Measurements from ENCODE around the gene IGF2R. TPM values are rescaled to one million over a fixed set of nuclear protein-coding genes. Genes with fewer than 3 reads are reported as not detected.

Gene IGF2R
- total and polyA plus RNA-seq, 2 of the 13 experiments (the other 11 are each of a cell fraction or from before 2014, with no cell fraction given): 38.3 to 70.0 TPM

DNA sequence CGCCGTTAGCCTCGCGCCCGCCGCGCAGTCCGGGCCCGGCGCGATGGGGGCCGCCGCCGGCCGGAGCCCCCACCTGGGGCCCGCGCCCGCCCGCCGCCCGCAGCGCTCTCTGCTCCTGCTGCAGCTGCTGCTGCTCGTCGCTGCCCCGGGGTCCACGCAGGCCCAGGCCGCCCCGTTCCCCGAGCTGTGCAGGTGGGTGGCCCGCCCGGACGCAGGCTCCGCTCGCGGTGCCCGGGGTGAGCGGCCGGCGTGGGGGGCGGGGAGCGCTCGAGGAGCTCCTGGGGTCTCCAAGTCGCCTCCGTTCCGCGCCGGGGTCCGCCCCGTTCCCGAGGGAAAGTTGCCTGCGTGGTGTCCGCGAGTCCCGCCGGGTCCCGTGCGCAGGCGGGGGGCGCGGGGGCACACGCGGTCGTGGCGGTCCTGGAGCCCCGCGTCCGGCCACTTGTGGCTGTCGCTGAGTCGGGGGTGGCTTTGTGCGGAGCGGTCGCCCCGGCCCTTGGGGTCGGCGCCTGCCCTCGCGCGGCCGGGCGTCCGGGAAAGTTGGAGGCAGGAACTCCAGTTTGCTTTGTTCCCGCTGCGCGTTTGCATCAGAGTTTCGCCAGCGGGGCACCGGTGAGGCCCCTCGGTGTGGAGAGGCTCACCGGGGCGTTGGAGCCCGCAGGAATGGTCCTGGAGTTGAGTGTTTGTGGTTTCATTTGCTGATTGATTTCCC lies 476 bp downstream of the IGF2R start (continued):
- no peak for TF ChIP-seq FOXM1 (CRISPR knock-in tag; IDR thresholded peaks at IDR 0.05)
- TF ChIP-seq HNF4A (CRISPR knock-in tag; IDR thresholded peaks at IDR 0.05): no peak
- TF ChIP-seq ZKSCAN5 (CRISPR knock-in tag; IDR thresholded peaks at IDR 0.05): no peak
- TF ChIP-seq, protein P1, sequence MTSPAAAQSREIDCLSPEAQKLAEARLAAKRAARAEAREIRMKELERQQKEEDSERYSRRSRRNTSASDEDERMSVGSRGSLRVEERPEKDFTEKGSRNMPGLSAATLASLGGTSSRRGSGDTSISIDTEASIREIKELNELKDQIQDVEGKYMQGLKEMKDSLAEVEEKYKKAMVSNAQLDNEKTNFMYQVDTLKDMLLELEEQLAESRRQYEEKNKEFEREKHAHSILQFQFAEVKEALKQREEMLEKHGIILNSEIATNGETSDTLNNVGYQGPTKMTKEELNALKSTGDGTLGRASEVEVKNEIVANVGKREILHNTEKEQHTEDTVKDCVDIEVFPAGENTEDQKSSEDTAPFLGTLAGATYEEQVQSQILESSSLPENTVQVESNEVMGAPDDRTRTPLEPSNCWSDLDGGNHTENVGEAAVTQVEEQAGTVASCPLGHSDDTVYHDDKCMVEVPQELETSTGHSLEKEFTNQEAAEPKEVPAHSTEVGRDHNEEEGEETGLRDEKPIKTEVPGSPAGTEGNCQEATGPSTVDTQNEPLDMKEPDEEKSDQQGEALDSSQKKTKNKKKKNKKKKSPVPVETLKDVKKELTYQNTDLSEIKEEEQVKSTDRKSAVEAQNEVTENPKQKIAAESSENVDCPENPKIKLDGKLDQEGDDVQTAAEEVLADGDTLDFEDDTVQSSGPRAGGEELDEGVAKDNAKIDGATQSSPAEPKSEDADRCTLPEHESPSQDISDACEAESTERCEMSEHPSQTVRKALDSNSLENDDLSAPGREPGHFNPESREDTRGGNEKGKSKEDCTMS (CRISPR knock-in tag; conservative IDR thresholded peaks at IDR 0.05): no peak
- no peak for TF ChIP-seq ZNF282 (IDR thresholded peaks at IDR 0.05; ENCODE audit: partially characterized antibody)
- TF ChIP-seq, protein P2, sequence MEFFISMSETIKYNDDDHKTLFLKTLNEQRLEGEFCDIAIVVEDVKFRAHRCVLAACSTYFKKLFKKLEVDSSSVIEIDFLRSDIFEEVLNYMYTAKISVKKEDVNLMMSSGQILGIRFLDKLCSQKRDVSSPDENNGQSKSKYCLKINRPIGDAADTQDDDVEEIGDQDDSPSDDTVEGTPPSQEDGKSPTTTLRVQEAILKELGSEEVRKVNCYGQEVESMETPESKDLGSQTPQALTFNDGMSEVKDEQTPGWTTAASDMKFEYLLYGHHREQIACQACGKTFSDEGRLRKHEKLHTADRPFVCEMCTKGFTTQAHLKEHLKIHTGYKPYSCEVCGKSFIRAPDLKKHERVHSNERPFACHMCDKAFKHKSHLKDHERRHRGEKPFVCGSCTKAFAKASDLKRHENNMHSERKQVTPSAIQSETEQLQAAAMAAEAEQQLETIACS (CRISPR knock-in tag; IDR thresholded peaks at IDR 0.05): 0 out of 2 replicates have a peak, but pooled peaks have one; percentile 30
- TF ChIP-seq, protein P3, sequence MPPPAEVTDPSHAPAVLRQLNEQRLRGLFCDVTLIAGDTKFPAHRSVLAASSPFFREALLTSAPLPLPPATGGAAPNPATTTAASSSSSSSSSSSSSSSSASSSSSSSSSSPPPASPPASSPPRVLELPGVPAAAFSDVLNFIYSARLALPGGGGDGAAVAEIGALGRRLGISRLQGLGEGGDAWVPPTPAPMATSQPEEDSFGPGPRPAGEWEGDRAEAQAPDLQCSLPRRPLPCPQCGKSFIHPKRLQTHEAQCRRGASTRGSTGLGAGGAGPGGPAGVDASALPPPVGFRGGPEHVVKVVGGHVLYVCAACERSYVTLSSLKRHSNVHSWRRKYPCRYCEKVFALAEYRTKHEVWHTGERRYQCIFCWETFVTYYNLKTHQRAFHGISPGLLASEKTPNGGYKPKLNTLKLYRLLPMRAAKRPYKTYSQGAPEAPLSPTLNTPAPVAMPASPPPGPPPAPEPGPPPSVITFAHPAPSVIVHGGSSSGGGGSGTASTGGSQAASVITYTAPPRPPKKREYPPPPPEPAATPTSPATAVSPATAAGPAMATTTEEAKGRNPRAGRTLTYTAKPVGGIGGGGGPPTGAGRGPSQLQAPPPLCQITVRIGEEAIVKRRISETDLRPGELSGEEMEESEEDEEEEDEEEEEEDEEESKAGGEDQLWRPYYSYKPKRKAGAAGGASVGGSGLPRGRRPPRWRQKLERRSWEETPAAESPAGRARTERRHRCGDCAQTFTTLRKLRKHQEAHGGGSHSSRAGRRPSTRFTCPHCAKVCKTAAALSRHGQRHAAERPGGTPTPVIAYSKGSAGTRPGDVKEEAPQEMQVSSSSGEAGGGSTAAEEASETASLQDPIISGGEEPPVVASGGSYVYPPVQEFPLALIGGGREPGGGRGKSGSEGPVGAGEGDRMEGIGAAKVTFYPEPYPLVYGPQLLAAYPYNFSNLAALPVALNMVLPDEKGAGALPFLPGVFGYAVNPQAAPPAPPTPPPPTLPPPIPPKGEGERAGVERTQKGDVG (CRISPR knock-in tag; IDR thresholded peaks at IDR 0.05; ENCODE audit: borderline replicate concordance): no peak
- no peak for TF ChIP-seq SIX4 (CRISPR knock-in tag; IDR thresholded peaks at IDR 0.05)
- TF ChIP-seq, protein P4, sequence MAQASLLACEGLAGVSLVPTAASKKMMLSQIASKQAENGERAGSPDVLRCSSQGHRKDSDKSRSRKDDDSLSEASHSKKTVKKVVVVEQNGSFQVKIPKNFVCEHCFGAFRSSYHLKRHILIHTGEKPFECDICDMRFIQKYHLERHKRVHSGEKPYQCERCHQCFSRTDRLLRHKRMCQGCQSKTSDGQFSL (CRISPR knock-in tag; IDR thresholded peaks at IDR 0.05): no peak
- no peak for TF ChIP-seq AGO1 (IDR thresholded peaks at IDR 0.05; ENCODE audit: low read depth, low read length, poor library complexity, severe bottlenecking)
- TF ChIP-seq GABPB1 (CRISPR knock-in tag; IDR thresholded peaks at IDR 0.05): 0 out of 2 replicates have a peak, but pooled peaks have one; percentile 48
- TF ChIP-seq, protein P5, sequence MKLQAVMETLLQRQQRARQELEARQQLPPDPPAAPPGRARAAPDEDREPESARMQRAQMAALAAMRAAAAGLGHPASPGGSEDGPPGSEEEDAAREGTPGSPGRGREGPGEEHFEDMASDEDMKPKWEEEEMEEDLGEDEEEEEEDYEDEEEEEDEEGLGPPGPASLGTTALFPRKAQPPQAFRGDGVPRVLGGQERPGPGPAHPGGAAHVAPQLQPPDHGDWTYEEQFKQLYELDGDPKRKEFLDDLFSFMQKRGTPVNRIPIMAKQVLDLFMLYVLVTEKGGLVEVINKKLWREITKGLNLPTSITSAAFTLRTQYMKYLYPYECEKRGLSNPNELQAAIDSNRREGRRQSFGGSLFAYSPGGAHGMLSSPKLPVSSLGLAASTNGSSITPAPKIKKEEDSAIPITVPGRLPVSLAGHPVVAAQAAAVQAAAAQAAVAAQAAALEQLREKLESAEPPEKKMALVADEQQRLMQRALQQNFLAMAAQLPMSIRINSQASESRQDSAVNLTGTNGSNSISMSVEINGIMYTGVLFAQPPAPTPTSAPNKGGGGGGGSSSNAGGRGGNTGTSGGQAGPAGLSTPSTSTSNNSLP (IDR thresholded peaks at IDR 0.05; ENCODE audit: low read depth, low read length): no peak
- TF ChIP-seq, protein P6, sequence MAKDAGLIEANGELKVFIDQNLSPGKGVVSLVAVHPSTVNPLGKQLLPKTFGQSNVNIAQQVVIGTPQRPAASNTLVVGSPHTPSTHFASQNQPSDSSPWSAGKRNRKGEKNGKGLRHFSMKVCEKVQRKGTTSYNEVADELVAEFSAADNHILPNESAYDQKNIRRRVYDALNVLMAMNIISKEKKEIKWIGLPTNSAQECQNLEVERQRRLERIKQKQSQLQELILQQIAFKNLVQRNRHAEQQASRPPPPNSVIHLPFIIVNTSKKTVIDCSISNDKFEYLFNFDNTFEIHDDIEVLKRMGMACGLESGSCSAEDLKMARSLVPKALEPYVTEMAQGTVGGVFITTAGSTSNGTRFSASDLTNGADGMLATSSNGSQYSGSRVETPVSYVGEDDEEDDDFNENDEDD (CRISPR knock-in tag; IDR thresholded peaks at IDR 0.05; ENCODE audit: borderline replicate concordance): no peak
- TF ChIP-seq SMAD9 (CRISPR knock-in tag; IDR thresholded peaks at IDR 0.05): no peak
- TF ChIP-seq, protein P7, sequence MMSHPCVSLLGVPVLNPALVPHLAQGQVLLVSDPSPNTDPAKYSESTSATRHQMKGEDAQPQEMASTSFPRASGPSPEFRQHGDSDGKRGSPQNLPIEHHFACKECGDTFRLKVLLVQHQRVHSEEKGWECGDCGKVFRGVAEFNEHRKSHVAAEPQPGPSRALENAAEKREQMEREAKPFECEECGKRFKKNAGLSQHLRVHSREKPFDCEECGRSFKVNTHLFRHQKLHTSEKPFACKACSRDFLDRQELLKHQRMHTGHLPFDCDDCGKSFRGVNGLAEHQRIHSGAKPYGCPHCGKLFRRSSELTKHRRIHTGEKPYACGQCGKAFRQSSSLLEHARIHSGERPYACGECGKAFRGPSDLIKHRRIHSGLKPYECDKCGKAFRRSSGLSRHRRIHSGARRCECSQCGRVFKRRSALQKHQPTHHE (CRISPR knock-in tag; IDR thresholded peaks at IDR 0.05; ENCODE audit: borderline replicate concordance): no peak
- TF ChIP-seq TCF7L2 (IDR thresholded peaks at IDR 0.05; ENCODE audit: low read depth, low read length): no peak
- TF ChIP-seq ZNF205 (CRISPR knock-in tag; IDR thresholded peaks at IDR 0.05): no peak

All from HepG2 (cell line).